Uterus (tissue), 4 donors: ENCODE data around the gene WWOX. TPM values are rescaled to one million over a fixed set of nuclear protein-coding genes. Genes with fewer than 3 reads are reported as not detected.

ENCODE experiments used
- DNase-seq, 2 donors: peaks; one replicate each; pipeline ENCODE4 v3.0.0-alpha.2; 2019 to 2020
- H3K27ac ChIP-seq, 2 donors: fragments of 200-600 bp; sonication (generic); 1 replicate in 1 of 2; 2 replicates in 1 of 2; pipeline ENCODE4 v1.5.1; 2016 to 2018
- H3K27me3 ChIP-seq, 2 donors: fragments of 200-600 bp; sonication (generic); one replicate each; pipeline ENCODE4 v1.5.1; 2018 to 2019; ENCODE audit warnings: control low read depth in 1 of 2
- H3K36me3 ChIP-seq, 2 donors: fragments of 200-600 bp; sonication (generic); one replicate each; pipeline ENCODE4 v1.5.1; 2019; ENCODE audit warnings: control low read depth in 1 of 2
- H3K4me1 ChIP-seq, 2 donors: fragments of 200-600 bp; sonication (generic); one replicate each; pipeline ENCODE4 v1.5.1; 2018 to 2019; ENCODE audit warnings: control low read depth in 1 of 2
- H3K4me3 ChIP-seq, 2 donors: fragments of 200-600 bp; sonication (generic); 1 replicate in 1 of 2; 2 replicates in 1 of 2; pipeline ENCODE4 v1.5.1; 2018 to 2019; ENCODE audit warnings: mild to moderate bottlenecking in 1 of 2
- H3K9me3 ChIP-seq, 2 donors: fragments of 200-600 bp; sonication (generic); one replicate each; pipeline ENCODE4 v1.5.1; 2019; ENCODE audit warnings: control low read depth in 1 of 2
- POLR2A ChIP-seq, 2 donors: fragments of 450-650 bp; IDR thresholded peaks; one replicate each; pipeline ENCODE4 v1.6.1; 2016; ENCODE audit warnings: antibody characterized with exemption in 2 of 2, mild to moderate bottlenecking in 1 of 2, moderate library complexity in 1 of 2
- intact Hi-C: fragments of 100-400 bp; cut with DNase I; formaldehyde crosslinking; loops from one replicate; pipeline ENCODE4 v1.15.1; 2023; ENCODE audit warnings: low total_unique reads
- total RNA-seq, 4 donors: library from RNA; depleted of rRNA in 3 of 4; stranded (reverse); fragments of >200 nt in 3 of 4; gene quantifications; one replicate each; pipeline versions ENCODE4 v1.1.0 to v1.2.4, GENCODE V29; 2014 to 2023
- TF ChIP-seq, protein P1 (sequence below), 4 experiments: fragments of 200-600 bp in 2 of 4; fragments of 450-650 bp in 2 of 4; sonication (generic) in 2 of 4; IDR thresholded peaks; one replicate each; pipeline ENCODE4 v1.5.1; 2016 to 2019; ENCODE audit warnings: antibody characterized with exemption in 4 of 4, mild to moderate bottlenecking in 2 of 4, moderate library complexity in 1 of 4
- donor health status: DM: yes; HTN: yes; CAD: no.

WWOX gene
- total RNA-seq, 4 donors from 2014 or later = 34.1 to 99.9 (median 55.8) TPM

GRCh38 chr16:78805556-78805955 lies 706.1 kb downstream of the WWOX start:
- DNase-seq = no peak
- Histone ChIP-seq H3K4me1 (no peaks in the 10 kb centered on the region), H3K36me3 (no peaks in the 10 kb centered on the region), H3K27ac (no peak overlapping the region), H3K27me3 (no peaks in the 10 kb centered on the region), H3K9me3 (no peaks in the 10 kb centered on the region), H3K4me3 (no peak overlapping the region)
- intact Hi-C loops = no loop called here
- TF ChIP-seq, protein P1, sequence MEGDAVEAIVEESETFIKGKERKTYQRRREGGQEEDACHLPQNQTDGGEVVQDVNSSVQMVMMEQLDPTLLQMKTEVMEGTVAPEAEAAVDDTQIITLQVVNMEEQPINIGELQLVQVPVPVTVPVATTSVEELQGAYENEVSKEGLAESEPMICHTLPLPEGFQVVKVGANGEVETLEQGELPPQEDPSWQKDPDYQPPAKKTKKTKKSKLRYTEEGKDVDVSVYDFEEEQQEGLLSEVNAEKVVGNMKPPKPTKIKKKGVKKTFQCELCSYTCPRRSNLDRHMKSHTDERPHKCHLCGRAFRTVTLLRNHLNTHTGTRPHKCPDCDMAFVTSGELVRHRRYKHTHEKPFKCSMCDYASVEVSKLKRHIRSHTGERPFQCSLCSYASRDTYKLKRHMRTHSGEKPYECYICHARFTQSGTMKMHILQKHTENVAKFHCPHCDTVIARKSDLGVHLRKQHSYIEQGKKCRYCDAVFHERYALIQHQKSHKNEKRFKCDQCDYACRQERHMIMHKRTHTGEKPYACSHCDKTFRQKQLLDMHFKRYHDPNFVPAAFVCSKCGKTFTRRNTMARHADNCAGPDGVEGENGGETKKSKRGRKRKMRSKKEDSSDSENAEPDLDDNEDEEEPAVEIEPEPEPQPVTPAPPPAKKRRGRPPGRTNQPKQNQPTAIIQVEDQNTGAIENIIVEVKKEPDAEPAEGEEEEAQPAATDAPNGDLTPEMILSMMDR (IDR thresholded peaks at IDR 0.05) = no peak

DNA sequence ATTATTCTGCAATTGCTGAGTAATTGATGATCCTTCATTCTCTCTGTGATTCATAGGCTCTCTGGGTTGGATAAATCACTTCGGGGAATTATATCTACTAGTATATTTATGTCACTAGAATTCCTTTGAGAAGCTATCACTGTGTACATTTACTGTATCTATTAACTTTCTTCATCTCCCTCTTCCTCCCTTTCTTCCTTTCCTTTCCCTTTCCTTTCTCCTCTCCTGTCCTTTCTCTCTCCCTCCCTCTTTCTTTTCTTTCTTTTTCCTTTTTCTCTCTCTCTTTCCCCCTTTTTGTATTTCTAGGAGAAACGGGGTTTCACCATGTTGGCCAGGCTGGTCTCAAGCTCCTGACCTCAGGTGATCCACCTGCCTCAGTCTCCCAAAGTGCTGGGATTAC lies 711.8 kb downstream of the WWOX start:
- no peak overlapping the region for H3K27ac ChIP-seq
- no peaks in the 10 kb centered on the region for H3K27me3 ChIP-seq
- intact Hi-C loops = no loop called here
- no peaks in the 10 kb centered on the region for H3K4me1 ChIP-seq
- no peak overlapping the region for H3K4me3 ChIP-seq
- no peaks in the 10 kb centered on the region for H3K36me3 ChIP-seq
- no peaks in the 10 kb centered on the region for H3K9me3 ChIP-seq
- TF ChIP-seq POLR2A (IDR thresholded peaks at IDR 0.05) = no peak
- TF ChIP-seq, protein P1 (IDR thresholded peaks at IDR 0.05) = no peak
- DNase-seq = no peak

- no peaks in the 10 kb centered on the region for H3K36me3 ChIP-seq
- H3K9me3 ChIP-seq = no peaks in the 10 kb centered on the region
- no peak overlapping the region for H3K27ac ChIP-seq
- no peak overlapping the region for H3K4me3 ChIP-seq
- TF ChIP-seq, protein P1 (IDR thresholded peaks at IDR 0.05) = no peak
- no peak for TF ChIP-seq POLR2A (IDR thresholded peaks at IDR 0.05)
- peaks cover 0 to 5% of the 10 kb centered on the region in 2 donors for H3K4me1 ChIP-seq
- no peaks in the 10 kb centered on the region for H3K27me3 ChIP-seq
- DNase-seq = no peak
- intact Hi-C loops = no loop called here
Observed at GRCh38 chr16:78812582-78812981, 713.1 kb downstream of the WWOX start.

GRCh38 chr16:78813661-78814311 lies 714.3 kb downstream of the WWOX start:
- no peaks in the 10 kb centered on the region for H3K27me3 ChIP-seq
- no peaks in the 10 kb centered on the region for H3K9me3 ChIP-seq
- no peak overlapping the region for H3K27ac ChIP-seq
- peaks cover 4 to 8% of the 10 kb centered on the region in 2 donors for H3K4me1 ChIP-seq
- H3K36me3 ChIP-seq = no peaks in the 10 kb centered on the region
- intact Hi-C loops = no loop called here
- no peak for DNase-seq
- no peak overlapping the region for H3K4me3 ChIP-seq
- TF ChIP-seq POLR2A (IDR thresholded peaks at IDR 0.05) = no peak
- TF ChIP-seq, protein P1 (IDR thresholded peaks at IDR 0.05) = no peak

DNA sequence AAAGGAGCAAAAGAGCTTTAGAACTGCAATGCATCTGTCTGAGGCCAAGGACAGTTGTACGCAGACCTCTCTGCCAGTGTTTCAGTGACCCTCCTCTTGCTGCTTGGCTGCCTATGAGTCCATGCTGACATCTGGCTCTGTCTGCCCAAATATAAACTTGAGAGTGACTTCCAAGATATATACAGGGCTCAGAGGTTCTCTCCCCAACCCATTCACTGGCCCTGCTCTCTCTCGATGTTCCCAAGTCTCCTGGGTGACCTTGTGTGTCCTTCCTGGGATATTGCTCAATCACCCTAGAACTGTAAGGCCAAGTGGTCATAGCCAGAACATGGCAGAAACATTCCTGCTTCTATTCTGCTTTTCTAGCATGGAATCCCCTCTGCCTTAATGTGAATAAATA lies 716.3 kb downstream of the WWOX start:
- peak overlapping the region; percentile 70 to 77 for H3K27ac ChIP-seq
- intact Hi-C loops = no loop called here
- no peaks in the 10 kb centered on the region for H3K36me3 ChIP-seq
- H3K4me1 ChIP-seq = peaks cover 4 to 8% of the 10 kb centered on the region in 2 donors
- DNase-seq = peak; percentile 38 to 39
- no peak overlapping the region for H3K4me3 ChIP-seq
- no peaks in the 10 kb centered on the region for H3K9me3 ChIP-seq
- TF ChIP-seq POLR2A (IDR thresholded peaks at IDR 0.05) = no peak
- TF ChIP-seq, protein P1 (IDR thresholded peaks at IDR 0.05) = no peak
- no peaks in the 10 kb centered on the region for H3K27me3 ChIP-seq
